HG03457 (cell line): Measurements from ENCODE around the gene PRSS57.
"Not testable (repeated sequence)": the region's sequence is repeated elsewhere in the genome, so short reads cannot be mapped to it uniquely, and the experiment has no call there.

Experiments
- ATAC-seq: cut with Tn5 transposase; IDR thresholded peaks from one replicate; pipeline ENCODE4 v1.9.1; 2021; ENCODE audit warnings: moderate number of reproducible peaks; ENCODE audit not compliant: unreplicated experiment

Gene PRSS57

GRCh38 chr19:695352-695949 lies at the start of gene PRSS57:
Gene PRSS57, minus strand, starts transcription at chr19:695452. Its CDS starts 22 bp downstream, at chr19:695430.
- no peak for ATAC-seq

- no peak for ATAC-seq
Observed at GRCh38 chr19:743168-743687, 48.0 kb upstream of the PRSS57 start.

GRCh38 chr19:742540-743075 lies 47.4 kb upstream of the PRSS57 start:
- ATAC-seq = no peak

GRCh38 chr19:741506-742131 lies 46.4 kb upstream of the PRSS57 start:
- no peak for ATAC-seq

- not testable (repeated sequence) for ATAC-seq
Observed at GRCh38 chr19:740816-741505, 45.7 kb upstream of the PRSS57 start.

- ATAC-seq = no peak
Observed at GRCh38 chr19:739998-740715, 44.9 kb upstream of the PRSS57 start.

GRCh38 chr19:738509-739128 lies 43.4 kb upstream of the PRSS57 start:
- no peak for ATAC-seq

GRCh38 chr19:737591-738093 lies 42.4 kb upstream of the PRSS57 start:
- ATAC-seq = no peak

- ATAC-seq = no peak
Observed at GRCh38 chr19:736125-736524, 40.9 kb upstream of the PRSS57 start.

- ATAC-seq = no peak
Observed at GRCh38 chr19:734716-735115, 39.5 kb upstream of the PRSS57 start.

- no peak for ATAC-seq
Observed at GRCh38 chr19:732148-733069, 37.2 kb upstream of the PRSS57 start.

GRCh38 chr19:731000-731399 lies 35.7 kb upstream of the PRSS57 start:
- no peak for ATAC-seq

GRCh38 chr19:729965-730668 lies 34.9 kb upstream of the PRSS57 start:
- ATAC-seq = no peak

- ATAC-seq = not testable (repeated sequence)
Observed at GRCh38 chr19:729564-729963, 34.3 kb upstream of the PRSS57 start.

- no peak for ATAC-seq
Observed at GRCh38 chr19:728011-728410, 32.8 kb upstream of the PRSS57 start.

- ATAC-seq = no peak
Observed at GRCh38 chr19:726993-727956, 32.0 kb upstream of the PRSS57 start.

- ATAC-seq = no peak
Observed at GRCh38 chr19:725461-726089, 30.3 kb upstream of the PRSS57 start.
